Measurements from ENCODE around the gene ATP2B1.

GRCh38 chr12:89702503-89702902 lies 6.1 kb downstream of the ATP2B1 start:
- TF ChIP-seq CTCF (IDR thresholded peaks at IDR 0.05), result no peak
- TF ChIP-seq EZH2 (IDR thresholded peaks at IDR 0.05; ENCODE audit: borderline replicate concordance, insufficient read depth, low read depth, low read length, poor library complexity, severe bottlenecking), result no peak
